ENCODE measurements around the gene NUBPL.
"Not testable (repeated sequence)": the region's sequence is repeated elsewhere in the genome, so short reads cannot be mapped to it uniquely, and the experiment has no call there.

NUBPL gene

DNA sequence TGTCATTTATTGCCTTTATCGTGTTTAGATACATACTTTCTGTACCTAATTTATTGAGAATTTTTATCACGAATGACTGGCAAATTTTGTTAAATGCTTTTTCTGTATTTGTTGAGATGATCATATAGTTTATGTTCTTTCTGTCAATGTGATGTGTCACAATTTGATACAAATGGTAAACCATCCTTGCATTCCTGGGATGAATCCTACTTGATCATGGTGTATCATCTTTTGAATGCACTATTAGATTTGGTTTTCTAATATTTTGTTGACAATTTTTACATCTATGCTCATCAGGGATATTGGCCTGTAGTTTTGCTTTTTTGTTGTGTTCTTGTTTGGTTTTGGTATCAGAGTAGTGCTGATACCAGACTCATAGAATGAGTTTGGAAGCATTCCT is 185.1 kb downstream of the NUBPL start:
- DNase-seq = no peak

DNA sequence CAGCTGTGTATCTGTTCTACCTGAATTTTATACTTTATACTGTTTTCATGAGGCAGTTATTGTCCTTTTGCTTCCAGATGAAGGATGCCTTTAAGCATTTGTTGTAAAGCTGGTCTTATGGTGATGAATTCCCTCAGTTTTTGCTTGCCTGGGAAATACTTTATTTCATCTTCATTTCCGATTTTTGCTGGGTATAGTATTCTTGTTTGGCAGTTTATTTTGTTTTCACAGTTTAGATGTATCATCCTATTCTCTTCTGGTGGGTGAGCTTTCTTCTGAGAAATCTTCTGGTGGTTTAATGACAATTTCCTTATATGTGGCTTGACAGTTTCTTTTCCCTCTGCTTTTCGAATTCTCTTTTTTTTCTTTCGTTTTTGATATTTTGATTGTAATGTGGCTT is 188.1 kb downstream of the NUBPL start:
- no peak for DNase-seq

DNA sequence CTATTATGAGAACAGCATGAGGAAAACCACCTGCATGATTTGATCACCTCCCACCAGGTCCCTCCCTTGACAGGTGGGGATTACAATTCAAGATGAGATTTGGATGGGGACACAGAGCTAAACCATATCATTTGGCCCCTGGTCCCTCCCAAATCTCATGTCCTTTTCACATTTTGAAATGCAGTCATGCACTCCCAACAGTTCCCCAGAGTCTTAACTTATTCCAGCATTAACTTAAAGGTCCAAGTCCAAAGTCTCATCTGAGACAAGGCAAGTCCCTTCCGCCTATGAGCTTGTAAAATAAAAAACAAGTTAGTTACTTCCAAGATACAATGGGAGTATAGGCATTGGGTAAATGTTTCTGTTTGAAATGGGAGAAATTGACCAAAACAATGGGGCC is 189.8 kb downstream of the NUBPL start:
- DNase-seq = not testable (repeated sequence)

DNA sequence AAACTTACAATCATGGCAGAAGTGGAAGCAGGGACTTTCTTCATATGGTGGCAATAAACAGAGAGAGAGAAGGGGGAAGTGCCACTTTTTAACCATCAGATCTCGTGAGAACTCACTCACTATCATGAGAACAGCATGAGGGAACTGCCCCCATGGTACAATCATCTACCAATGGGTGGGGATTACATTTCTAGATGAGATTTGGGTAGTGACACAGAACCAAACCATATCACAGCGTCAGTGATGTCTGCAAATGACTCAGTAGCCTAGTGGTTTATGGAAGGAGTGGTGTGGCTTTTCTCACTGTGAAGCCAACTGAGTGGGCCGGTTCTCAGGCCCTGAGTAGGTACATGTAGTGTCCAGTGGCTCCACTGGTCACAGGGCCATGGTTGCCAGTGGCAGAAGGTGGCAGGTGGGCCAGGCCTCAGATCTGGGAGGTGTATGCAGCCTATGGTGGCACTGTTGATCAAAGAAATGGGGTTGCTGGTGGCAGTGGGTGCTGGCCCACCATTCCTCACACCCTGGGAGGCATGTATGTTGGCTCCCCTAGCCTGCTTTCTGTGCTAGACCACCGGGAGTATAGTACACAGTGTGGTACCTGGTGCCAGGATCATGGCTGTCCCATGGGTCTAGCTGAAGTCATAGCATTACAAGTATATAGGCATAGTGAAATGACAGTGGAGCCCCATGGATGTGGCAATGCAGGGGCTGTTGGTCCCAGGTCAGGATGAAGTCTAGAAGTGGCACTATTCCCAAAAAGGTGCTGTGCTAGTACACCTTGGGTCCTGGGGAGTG is 191.9 kb downstream of the NUBPL start:
- no peak for DNase-seq

DNA sequence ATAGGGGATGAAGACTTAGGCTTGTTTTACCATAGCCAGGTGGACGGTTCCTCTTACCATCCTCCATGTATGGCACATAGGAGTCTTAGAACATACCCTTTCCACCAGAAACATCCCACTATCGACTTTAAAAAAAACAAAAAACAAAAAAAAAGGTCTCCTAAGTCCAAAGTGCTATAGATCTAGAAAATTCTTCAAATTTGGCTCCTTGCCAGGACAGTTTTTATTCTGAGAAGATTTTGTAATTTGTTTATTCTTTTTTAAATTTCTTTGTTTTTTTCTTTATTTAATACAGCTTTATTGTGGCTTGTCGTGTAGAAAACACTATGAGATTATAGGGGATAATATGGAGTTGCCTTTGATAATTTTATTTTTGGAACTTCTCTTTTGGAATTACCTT is 197.7 kb downstream of the NUBPL start:
- no peak for DNase-seq

DNA sequence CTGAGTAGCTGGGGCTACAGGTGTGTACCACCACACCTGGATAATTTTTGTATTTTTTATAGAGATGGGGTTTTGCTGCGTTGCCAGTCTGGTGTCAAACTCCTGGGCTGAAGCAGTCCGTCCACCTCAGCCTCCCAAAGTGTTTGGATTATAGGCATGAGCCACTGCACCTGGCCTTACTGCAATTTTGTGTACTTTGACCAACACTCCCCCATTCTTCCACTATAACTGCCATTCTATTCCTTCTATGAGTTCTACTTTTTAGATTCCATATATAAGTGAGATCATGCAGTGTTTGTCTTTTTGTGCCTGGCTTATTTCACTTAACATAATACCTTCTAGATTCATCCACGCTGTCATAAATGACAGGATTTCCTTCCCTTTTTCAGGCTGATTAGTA is 199.1 kb downstream of the NUBPL start:
- no peak for DNase-seq

DNA sequence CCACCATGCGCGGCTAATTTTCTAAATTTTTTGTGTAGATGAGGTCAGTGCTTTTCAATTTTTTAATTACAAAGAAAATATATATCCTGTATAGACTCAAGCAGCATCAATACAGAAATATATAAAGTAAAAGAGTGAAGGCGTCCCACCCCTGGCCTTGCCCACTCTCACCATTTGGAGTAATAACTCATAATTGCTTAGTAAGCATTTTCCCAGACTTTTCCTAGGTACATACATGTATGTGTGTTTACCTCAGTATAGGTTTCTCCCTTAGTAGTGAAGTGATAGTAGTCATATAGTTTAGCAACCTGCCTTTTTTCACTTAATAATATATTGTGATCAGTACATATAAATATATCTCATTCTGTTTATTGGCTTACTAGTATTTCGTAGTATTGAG is 200.1 kb downstream of the NUBPL start:
- no peak for DNase-seq

DNA sequence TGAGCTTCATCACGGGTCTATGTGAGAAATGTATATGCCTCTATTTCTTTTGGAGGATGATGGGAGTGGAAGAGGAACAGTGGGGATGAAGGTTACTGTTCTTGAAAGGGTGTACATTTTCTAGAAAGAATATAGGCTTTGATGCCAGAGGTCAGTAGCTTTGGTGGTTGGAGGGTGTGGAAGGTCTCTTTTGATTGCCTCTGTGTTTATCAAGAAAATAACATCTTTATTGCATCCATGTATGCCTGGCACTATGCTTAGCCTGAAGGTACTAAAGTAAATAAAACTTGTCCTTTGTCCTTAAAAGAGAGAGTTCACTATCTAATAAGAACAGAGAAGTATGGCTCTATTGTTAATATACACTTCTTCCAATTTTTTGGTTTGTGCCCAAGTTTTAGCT is 201.8 kb downstream of the NUBPL start:
- DNase-seq = no peak

DNA sequence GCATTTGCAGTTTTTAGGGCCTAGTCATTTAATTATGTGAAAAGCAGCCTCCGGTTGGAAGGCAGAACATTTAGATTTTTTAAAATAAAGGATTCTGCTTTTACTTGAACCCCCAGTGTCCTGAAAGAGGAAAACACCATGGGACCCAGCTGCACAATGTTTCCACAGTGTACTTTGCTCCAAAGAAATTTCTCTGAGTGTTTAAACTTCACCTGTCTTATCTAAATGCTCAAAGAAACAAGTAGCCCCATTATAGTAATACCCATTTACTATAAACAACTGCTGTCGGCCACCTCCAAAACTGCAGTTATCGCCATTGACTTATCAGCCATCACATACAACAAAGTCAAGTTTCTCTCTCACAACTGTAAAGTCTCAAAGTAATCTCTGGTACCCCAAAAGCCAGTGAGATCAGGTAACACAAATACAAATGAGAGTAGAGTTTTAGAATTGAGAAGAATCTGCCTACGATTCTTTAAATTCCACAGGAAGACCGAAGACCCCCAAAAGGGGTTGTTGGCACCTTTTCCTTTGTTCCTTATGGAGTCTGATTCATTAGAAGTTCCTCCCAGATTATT is 205.2 kb downstream of the NUBPL start:
- no peak for DNase-seq

DNA sequence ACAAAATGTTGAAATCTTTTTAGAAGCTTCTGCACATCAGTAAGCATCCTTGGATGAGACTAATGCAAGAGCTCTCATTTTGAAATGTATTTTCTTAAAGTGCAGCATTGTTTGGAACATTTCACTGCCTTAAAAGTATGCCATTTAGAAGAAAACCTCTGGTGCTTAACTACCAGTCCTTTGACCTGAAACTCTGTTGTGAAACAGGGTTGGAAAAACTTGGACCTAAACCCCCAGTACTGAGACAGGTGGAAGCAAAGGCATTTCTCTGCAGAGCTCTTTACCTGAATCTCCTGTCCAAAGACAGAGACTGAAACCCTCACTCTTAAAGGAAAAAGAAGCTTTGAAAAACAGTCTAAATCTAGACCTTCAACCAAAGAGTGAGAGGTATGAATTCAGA is 207.2 kb downstream of the NUBPL start:
- no peak for DNase-seq

DNA sequence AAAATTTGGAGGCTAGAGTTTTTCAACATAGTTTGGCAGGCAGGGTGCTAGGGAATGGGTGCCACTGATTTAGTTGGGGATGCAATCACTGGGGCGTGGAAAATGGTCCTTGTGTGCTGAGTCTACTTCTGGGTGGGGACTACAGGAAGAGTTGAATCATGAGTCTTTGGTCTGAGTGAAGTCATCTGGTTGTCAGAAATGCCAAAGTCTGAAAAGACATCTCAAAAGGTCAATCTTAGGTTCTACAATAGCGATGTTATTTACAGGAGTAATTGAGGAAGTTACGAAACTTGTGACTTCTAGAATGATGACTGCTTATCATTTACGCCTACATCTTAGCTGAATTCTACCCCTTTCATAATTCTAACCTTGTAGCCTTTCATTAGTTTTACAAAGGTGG is 209.1 kb downstream of the NUBPL start:
- DNase-seq = no peak

DNA sequence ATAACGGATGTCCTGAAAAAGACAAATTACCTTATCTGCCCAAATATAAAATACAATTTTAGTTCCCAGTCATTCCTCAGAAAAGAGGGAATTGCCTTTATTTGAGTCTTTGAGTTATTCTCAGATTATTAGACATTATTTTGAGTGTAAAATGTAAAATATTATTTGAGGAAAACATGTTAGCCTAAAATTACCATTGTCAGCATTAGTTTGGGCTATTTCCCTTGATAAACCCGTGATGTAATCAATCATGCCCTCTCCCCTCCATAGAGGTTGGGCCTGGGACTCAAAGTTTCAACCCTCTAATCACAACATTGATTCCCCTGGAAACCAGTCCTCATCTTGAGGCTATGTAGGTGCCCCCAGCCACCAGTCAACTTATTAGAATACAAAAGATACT is 213.4 kb downstream of the NUBPL start:
- DNase-seq = no peak

DNA sequence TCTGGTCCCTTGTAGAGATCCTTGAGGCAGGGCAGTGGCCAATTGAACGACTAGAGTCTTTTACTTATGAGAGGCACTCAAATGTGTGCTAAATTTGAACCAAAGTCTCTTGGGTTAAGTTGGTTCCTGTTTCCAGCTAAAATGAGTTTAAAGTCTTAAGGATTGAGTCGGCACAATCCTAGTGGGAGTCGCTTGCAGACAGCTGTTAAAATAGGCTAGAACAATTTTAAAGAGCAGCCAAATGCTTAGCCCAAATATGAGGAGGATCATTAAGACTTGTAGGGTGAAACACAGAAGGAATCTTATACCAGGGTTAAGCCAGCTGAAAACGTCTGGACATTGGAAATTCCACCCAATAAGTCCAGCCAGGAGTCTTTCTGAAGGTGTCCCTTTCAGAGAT is 216.1 kb downstream of the NUBPL start:
- DNase-seq = no peak

DNA sequence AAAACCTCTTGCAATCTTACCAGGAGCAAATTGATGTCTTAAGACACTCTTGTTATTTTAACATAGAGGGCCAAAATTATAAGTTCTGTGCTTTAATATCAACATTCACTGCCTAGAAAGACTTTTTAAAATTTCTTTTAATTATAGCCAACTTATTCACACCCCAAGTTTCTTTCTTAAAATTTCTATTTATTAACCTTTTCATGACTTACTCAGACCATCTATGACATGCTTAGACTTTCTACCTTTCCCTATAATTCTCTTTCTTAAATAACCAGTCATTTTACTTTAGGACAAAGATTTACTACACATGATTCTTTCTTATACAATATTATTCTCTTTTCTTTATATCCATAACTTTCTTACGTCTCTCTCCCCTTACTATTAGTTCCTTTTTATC is 220.4 kb downstream of the NUBPL start:
- DNase-seq = no peak

DNA sequence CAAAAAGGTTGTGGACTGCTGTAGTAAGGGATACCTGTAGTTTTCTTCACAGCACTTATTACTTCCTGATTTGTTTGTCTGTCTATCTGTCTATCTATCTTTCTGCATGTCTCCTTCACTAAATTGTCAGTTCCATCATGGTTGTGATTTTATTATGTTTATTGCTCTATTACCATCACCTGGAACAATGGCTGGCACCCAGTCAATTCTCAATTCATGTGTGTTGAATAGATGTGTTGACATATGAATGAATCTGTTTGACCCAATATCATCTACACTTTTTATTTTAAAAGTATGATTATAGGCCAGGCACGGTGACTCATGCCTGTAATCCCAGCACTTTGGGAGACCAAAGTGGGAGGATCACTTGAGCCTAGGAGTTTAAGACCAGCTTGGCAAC is 224.4 kb downstream of the NUBPL start:
- no peak for DNase-seq

DNA sequence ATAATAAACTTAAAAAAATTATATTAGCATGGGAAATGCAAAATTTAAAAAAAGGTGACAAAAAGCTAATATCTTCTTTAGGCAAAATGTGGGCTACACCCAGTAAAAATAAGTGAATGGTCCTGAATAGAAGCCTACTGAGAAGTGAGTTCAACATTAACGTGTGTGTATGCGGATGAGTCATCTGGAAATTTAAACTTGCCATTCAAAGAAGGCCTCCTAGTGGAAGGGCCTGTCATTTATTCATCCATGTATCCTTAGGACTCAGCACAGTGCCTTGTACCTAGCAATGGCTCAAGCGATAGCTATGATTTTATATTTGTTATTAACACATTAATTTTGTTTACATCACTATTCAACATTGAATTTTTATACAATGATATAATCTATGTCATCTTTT is 226.2 kb downstream of the NUBPL start:
- no peak for DNase-seq

DNA sequence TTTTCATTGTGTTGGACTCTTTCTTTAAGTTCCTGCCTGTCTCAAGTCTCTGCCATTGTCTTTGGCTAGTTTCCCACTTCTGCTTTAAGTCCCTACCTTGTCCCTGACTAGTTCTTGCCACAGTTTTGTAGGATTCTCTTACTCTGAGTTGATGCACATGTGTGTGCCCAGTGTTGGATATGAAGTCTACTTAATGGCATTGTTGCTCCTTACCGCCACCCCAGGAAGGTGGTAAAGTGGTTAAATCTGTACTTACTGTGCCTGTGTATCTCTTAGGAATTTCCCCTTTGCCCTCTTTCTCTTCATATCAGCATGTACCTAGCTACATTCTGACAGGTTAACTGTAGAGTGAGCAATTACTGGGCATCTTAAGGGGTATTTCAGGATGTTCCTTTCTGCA is 227.1 kb downstream of the NUBPL start:
- no peak for DNase-seq

DNA sequence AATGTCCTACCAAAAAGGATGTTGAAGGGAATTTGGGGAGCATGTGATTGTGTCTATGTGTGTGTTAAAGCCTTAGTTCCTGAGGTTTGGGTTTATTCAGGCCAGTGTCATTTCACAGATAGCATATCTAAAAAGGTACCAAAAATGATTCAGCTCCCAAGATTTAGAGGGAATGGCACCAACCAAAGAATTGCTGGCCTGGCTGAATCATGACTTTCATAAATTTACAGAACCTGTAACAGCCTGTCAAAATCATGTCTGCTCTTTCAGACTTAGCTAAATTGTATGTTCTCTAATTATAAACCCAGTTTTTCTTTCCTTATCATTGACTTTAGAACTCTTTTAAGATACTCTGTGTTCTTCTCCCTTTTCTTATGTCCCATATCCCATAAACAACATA is 231.5 kb downstream of the NUBPL start:
- DNase-seq = no peak

DNA sequence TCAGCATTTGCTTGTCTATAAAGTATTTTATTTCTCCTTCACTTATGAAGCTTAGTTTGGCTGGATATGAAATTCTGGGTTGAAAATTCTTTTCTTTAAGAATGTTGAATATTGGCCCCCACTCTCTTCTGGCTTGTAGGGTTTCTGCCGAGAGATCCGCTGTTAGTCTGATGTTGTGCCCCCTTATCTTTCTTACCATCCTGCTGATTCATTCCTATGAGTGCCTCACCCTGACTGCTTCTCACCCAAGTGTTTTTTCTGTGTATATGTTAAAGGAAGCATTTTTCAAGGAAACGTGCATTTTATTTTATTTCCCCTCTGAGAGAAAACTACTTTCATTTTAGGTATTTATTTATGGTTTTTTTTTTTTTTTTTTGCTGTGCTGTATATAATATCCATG is 236.7 kb downstream of the NUBPL start:
- not testable (repeated sequence) for DNase-seq

DNA sequence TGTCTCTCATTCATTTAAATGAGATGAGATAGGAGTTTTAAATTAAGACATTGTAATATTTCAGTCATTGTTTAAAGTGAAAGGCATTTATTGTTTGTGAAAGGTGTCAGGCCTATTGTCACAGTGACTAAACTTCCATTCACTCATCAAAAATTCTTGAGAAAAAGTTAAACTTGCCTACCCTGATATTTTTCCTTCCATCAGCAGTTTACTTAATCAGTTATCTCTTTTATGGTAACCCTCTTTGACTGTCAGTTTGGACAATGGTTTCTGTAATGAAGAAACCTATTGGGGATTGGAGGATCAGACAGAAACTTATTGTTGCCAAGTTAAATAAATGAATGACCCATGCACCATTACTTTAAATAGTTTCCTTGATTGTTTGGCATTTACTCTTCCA is 241.6 kb downstream of the NUBPL start:
- no peak for DNase-seq

DNA sequence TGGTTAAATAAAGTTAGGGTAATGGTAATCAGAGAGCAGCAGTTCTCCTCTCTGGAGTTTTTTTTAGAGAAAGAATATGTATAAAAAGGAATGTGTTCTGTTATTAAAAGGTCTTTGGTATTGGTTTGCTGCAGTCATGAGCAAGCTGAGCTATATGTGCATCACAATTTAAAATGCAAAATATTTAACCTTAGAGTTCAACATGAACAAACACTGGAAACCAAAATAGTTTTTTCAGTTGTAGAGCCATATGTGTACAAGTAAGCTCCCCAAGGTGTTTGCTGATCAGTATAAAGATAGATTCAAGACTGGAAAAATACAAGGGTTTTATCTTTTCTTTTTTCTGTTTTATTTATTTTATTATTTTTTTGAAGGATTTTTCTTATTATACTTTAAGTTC is 245.0 kb downstream of the NUBPL start:
- DNase-seq = no peak

DNA sequence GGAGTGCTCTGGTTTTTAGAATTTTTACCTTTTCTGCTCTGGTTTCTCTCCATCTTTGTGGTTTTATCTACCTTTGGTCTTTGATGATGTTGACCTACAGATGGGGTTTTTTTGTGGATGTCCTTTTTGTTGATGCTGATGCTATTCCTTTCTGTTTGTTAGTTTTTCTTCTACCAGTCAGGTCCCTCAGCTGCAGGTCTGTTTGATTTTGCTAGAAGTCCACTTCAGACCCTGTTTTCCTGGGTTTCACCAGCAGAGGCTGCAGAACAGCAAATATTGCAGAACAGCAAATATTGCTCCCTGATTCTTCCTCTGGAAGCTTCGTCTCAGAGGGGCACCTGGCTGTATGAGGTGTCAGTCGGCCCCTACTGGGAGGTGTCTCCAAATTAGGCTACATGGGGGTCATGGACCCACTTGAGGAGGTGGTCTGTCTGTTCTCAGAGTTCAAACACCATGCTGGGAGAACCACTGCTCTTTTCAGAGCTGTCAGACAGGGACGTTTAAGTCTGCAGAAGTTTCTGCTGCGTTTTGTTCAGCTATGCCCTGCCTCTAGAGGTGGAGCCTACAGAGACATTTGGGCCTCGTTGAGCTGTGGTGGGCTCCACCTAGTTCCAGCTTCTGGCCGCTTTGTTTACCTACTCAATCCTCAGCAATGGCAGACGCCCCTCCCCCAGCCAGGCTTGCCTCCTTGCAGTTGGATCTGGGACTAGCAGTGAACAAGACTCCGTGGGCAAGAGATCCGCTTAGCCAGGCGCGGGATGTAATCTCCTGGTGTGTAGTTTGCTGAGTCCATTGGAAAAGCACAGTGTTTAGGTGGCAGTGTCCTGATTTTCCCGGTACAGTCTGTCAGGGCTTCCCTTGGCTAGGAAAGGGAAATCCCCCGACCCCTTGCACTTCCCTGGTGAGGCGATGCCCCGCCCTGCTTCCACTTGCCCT is 250.8 kb downstream of the NUBPL start:
- DNase-seq = not testable (repeated sequence)

DNA sequence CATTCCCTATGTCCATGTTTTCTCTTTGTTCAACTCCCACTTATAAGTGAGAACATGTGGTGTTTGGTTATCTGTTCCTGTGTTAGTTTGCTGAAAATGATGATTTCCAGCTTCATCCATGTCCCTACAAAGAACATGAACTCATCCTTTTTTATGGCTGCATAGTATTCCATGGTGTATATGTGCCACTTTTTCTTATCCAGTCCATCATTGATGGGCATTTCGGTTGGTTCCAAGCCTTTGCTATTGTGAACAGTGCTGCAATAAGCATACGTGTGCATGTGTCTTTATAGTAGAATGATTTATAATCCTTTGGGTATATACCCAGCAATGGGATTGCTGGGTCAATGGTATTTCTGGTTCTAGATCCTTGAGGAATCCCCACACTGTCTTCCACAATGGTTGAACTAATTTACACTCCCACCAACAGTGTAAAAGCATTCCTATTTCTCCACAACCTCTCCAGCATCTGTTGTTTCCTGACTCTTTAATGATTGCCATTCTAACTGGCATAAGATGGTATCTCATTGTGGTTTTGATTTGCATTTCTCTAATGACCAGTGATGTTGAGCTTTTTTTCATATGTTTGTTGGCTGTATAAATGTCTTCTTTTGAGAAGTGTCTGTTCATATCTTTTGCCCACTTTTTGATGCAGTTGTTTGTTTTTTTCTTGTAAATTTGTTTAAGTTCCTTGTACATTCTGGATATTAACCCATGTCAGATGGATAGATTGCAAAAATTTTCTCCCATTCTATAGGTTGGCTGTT is 252.7 kb downstream of the NUBPL start:
- not testable (repeated sequence) for DNase-seq

All from activated CD8-positive, alpha-beta memory T cell treated with anti-CD3 and anti-CD28 coated beads, Interleukin-2, amount 50 U/mL, for 4 hours (primary cell).